Body of pancreas (tissue), 4 donors: ENCODE data around the gene TRAIP. TPM values are rescaled to one million over a fixed set of nuclear protein-coding genes. Genes with fewer than 3 reads are reported as not detected.

ENCODE experiments used
- ATAC-seq: fragments of 150-250 bp; one replicate; pipeline ENCODE4 v1.9.1; 2016
- DNase-seq, 4 donors: peaks; one replicate each; pipeline ENCODE4 v3.0.0-alpha.2; 2019
- H3K27ac ChIP-seq, 4 donors: fragments of 200-600 bp; sonication (generic); 1 replicate in 3 of 4; 2 replicates in 1 of 4; pipeline versions ENCODE4 v1.5.1 to v1.6.1; 2016 to 2019; ENCODE audit warnings: mild to moderate bottlenecking in 1 of 4, mixed read lengths in 1 of 4, moderate library complexity in 1 of 4
- H3K27me3 ChIP-seq, 2 donors: fragments of 200-600 bp; sonication (generic); one replicate each; pipeline ENCODE4 v1.6.0; 2016; ENCODE audit warnings: mild to moderate bottlenecking in 1 of 2
- H3K36me3 ChIP-seq, 2 donors: fragments of 200-600 bp; sonication (generic); replicated peaks in 1 of 2; 2 replicates each; pipeline ENCODE4 v1.5.1; 2016; ENCODE audit warnings: low read depth in 2 of 2; ENCODE audit not compliant: insufficient read depth in 1 of 2
- H3K4me1 ChIP-seq: fragments of 200-600 bp; sonication (generic); one replicate; pipeline ENCODE4 v1.6.0; 2016
- H3K4me3 ChIP-seq, 2 donors: fragments of 200-600 bp; sonication (generic); 1 replicate in 1 of 2; 2 replicates in 1 of 2; pipeline ENCODE4 v1.5.1; 2016 to 2019
- H3K9me3 ChIP-seq, 3 donors: fragments of 200-600 bp; sonication (generic); 1 replicate in 2 of 3; 2 replicates in 1 of 3; pipeline ENCODE4 v1.5.1; 2016
- POLR2A ChIP-seq, 3 donors: fragments of 450-650 bp; IDR thresholded peaks; one replicate each; pipeline ENCODE4 v1.6.1; 2016; ENCODE audit warnings: antibody characterized with exemption in 3 of 3, mild to moderate bottlenecking in 2 of 3
- WGBS, 2 donors: methylation state at CpG; one replicate each; pipeline ENCODE4 v1.1.5; 2017; 5-methylcytosine and 5-hydroxymethylcytosine counted together
- intact Hi-C: fragments of 100-400 bp; cut with DNase I; formaldehyde crosslinking; loops from one replicate; pipeline ENCODE4 v1.15.1; 2023
- total RNA-seq, 2 donors: library from RNA; depleted of rRNA; stranded (reverse); fragments of >200 nt; gene quantifications; one replicate each; pipeline ENCODE4 v1.1.0, GENCODE V29; 2016
- TF ChIP-seq, protein P1 (sequence below), 7 experiments: fragments of 450-650 bp in 4 of 7; fragments of 200-600 bp in 3 of 7; sonication (generic) in 3 of 7; IDR thresholded peaks; one replicate each; pipeline ENCODE4 v1.5.1; 2016 to 2019; ENCODE audit warnings: antibody characterized with exemption in 7 of 7

The TRAIP gene
- total RNA-seq, 2 donors from 2014 or later = 1.8 to 3.6 TPM

DNA sequence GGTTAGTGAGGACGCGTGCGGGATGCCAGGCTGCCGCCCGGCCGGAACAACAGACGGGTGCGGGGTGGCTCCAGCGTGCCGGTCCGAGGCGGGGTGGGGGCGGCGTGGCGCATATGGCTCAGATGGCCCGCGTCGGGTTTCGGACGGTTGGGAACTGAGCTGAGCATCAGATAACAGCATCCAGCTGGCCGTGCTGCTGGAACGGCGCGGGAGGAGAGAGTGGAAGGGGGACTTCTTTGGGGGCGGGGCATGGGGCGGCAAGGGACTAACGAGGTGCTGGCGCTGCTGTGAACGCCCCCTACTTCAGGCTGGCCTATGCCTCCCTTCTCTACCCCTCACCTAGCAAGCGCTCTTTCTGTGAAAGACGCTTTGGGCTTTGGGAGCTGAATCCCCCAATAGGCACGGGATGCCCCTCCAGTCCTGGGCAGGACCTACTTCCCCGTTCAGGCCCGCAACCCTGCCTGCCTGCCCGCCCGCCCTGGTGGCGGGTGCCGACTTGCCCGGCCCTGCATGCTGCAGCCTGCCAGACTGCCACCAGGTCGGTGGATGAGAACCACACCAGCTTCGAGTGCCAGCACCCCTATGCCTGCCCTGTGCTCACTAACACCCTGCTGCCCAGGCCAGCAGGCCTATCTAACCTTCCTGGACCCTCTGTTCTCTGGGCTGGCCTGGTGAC, 52.8 kb downstream of the TRAIP start:
- DNase-seq = peak in 1 of 4 donors; percentile 25
- Histone ChIP-seq H3K27ac (peak overlapping the region in 3 of 4 donors; percentile 47 to 75 (median 71)), H3K4me3 (peak overlapping the region; percentile 78 to 86), H3K9me3 (no peaks in the 10 kb centered on the region), H3K27me3 (no peaks in the 10 kb centered on the region), H3K4me1 (peaks cover 50% of the 10 kb centered on the region), H3K36me3 (no peaks in the 10 kb centered on the region)
- TF ChIP-seq POLR2A (IDR thresholded peaks at IDR 0.05) = no peak
- TF ChIP-seq, protein P1, sequence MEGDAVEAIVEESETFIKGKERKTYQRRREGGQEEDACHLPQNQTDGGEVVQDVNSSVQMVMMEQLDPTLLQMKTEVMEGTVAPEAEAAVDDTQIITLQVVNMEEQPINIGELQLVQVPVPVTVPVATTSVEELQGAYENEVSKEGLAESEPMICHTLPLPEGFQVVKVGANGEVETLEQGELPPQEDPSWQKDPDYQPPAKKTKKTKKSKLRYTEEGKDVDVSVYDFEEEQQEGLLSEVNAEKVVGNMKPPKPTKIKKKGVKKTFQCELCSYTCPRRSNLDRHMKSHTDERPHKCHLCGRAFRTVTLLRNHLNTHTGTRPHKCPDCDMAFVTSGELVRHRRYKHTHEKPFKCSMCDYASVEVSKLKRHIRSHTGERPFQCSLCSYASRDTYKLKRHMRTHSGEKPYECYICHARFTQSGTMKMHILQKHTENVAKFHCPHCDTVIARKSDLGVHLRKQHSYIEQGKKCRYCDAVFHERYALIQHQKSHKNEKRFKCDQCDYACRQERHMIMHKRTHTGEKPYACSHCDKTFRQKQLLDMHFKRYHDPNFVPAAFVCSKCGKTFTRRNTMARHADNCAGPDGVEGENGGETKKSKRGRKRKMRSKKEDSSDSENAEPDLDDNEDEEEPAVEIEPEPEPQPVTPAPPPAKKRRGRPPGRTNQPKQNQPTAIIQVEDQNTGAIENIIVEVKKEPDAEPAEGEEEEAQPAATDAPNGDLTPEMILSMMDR (IDR thresholded peaks at IDR 0.05) = no peak
- intact Hi-C loops = loop anchor here (5.0 kb wide), 1 partner anchor 39 kb away; no protein-coding TSS in a partner anchor
- WGBS, 2 donors = 12 to 68% methylated on average over 10 to 31 of the region's 41 CpGs
- peak; percentile 1 for ATAC-seq

DNA sequence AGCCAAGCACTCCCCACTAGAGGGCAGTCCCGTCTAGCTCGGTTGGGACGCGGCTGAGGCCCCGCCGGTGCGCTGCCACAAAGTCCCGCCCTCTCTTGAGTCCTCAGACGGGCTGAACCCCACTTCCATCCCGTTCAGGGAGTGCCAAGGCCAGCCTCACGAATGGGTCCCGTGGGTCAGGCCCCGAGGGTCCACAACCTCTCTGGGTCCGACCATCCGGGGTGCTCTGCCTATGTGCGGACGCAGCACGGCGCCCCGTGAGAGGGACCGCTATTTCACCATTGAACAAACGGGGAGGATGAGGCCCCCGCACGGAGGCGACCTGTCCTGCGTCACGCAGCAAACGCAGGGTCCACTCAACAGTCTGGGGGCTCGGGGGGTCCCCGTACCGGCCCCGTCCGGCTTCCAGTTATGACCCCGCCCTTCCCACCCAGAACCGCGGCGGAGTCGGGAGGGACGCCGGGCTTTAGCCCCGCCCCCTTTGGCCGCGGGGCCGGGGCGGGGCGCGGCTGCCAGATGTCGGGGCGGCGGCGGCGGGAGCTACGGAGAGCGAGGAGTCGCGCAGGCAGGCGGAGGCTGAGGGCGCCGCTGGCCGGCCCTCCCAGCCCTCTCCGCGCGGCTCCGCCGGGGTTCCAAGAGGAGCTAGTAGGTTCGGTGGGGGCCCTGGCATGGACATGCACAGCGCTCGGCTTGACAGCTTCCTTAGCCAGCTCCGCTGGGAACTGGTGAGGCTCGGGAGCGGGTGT, 53.5 kb downstream of the TRAIP start, which contains the start of gene INKA1:
TSS of gene INKA1 (plus strand) at position 543 of the 746 bp plus-strand sequence. CDS start at position 675, 132 bp downstream.
- no peaks in the 10 kb centered on the region for H3K27me3 ChIP-seq
- no peaks in the 10 kb centered on the region for H3K9me3 ChIP-seq
- H3K4me3 ChIP-seq = peak within 1 kb of the TSS; percentile 78 to 86
- TF ChIP-seq, protein P1 (IDR thresholded peaks at IDR 0.05) = peak; percentile 78 to 95 (median 92)
- TF ChIP-seq POLR2A (IDR thresholded peaks at IDR 0.05) = peak in 2 of 3 donors; percentile 33 to 37
- no peaks in the 10 kb centered on the region for H3K36me3 ChIP-seq
- intact Hi-C loops = loop anchor here (5.0 kb wide), 1 partner anchor 39 kb away; no protein-coding TSS in a partner anchor
- H3K27ac ChIP-seq = peak within 1 kb of the TSS; percentile 47 to 75 (median 60)
- WGBS, 2 donors = 0% methylated on average over 67 of the region's 71 CpGs; no CpG with 5 or more reads in 1 of the 2 donors
- DNase-seq = peak; percentile 90 to 92 (median 90)
- peaks cover 49% of the 10 kb centered on the region for H3K4me1 ChIP-seq
- peak; percentile 84 for ATAC-seq

DNA sequence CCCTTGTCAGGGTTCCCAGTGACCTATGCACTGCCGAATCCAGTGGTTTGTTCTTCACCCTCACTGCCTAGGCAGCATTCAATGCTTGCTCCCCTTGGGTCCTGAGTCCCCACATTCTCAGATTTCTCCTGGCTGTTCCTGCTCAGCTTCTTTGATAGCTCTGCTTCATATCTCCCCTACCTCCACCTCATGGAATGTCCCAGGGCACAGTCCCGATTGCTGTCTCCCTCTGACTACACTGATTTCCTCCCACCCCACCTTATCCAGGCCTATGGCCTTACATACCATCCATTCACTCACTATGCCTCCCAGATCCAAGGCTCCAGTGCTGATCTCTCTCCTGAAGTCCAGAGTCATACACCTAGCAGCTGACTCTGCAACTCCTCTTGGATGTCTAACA, 55.2 kb downstream of the TRAIP start:
- TF ChIP-seq, protein P1 (IDR thresholded peaks at IDR 0.05) = no peak
- TF ChIP-seq POLR2A (IDR thresholded peaks at IDR 0.05) = no peak
- WGBS, 2 donors = 79 to 86% methylated on average over 2 of the region's 2 CpGs
- no peaks in the 10 kb centered on the region for H3K9me3 ChIP-seq
- H3K36me3 ChIP-seq = no peaks in the 10 kb centered on the region
- DNase-seq (no peak), ATAC-seq (no peak)
- H3K4me1 ChIP-seq = peaks cover 34% of the 10 kb centered on the region
- H3K27me3 ChIP-seq = no peaks in the 10 kb centered on the region
- no peak overlapping the region for H3K27ac ChIP-seq
- H3K4me3 ChIP-seq = no peak overlapping the region
- intact Hi-C loops = loop anchor here (5.0 kb wide), 1 partner anchor 41 kb away; no protein-coding TSS in a partner anchor

DNA sequence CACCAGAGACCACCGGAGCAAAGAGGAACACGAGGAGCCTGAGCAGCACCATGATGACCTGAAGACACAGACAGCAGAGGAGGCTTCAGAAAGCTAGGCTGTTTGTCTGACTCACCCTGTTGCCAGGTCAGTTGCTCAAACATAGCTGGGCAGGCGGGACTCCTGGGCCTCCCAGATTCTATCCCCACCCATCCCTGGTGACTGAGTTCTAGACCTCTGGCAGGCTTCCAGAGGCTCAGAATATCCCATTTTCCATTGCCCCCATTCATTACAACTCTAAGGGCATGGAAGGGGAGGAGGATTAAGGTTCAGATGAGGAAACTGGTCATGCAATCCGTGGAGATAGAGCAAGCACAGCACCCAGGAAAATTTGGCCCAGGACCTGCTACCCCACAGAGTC, 56.6 kb downstream of the TRAIP start, which contains the start of gene CDHR4:
TSS of gene CDHR4 (minus strand) at position 113 of the 400 bp plus-strand sequence. CDS start at position 52, 61 bp downstream.
- H3K27me3 ChIP-seq = no peaks in the 10 kb centered on the region
- DNase-seq (no peak), ATAC-seq (no peak)
- TF ChIP-seq, protein P1 (IDR thresholded peaks at IDR 0.05) = no peak
- TF ChIP-seq POLR2A (IDR thresholded peaks at IDR 0.05) = no peak
- H3K4me3 ChIP-seq = no peak within 1 kb of the TSS
- H3K27ac ChIP-seq = no peak within 1 kb of the TSS
- no peaks in the 10 kb centered on the region for H3K36me3 ChIP-seq
- intact Hi-C loops = loop anchor here (5.0 kb wide), 1 partner anchor 43 kb away; no protein-coding TSS in a partner anchor
- 62 to 70% methylated on average over 2 to 4 of the region's 4 CpGs for WGBS, 2 donors
- H3K9me3 ChIP-seq = no peaks in the 10 kb centered on the region
- peaks cover 20% of the 10 kb centered on the region for H3K4me1 ChIP-seq
